Breast epithelium (tissue), 3 donors: ENCODE data around the gene ARHGAP26.

ENCODE experiments used
- CTCF ChIP-seq, 3 donors: fragments of 450-650 bp; IDR thresholded peaks; one replicate each; pipeline ENCODE4 v1.5.1; 2016 to 2017; ENCODE audit warnings: antibody characterized with exemption in 3 of 3, mild to moderate bottlenecking in 3 of 3, moderate library complexity in 3 of 3
- POLR2A ChIP-seq: fragments of 450-650 bp; IDR thresholded peaks from one replicate; pipeline ENCODE4 v1.6.1; 2016; ENCODE audit warnings: antibody characterized with exemption, mild to moderate bottlenecking, moderate library complexity
- POLR2AphosphoS5 ChIP-seq, 3 donors: sonication (generic); formaldehyde crosslinking; IDR thresholded peaks; one replicate each; pipeline ENCODE4 v1.6.1; 2017; ENCODE audit warnings: antibody characterized with exemption in 3 of 3

- TF ChIP-seq CTCF (IDR thresholded peaks at IDR 0.05) (no peak), POLR2AphosphoS5 (IDR thresholded peaks at IDR 0.05) (no peak), POLR2A (no peak)
Observed at GRCh38 chr5:143033535-143034250, 263.5 kb downstream of the ARHGAP26 start.
